HG03442 (cell line): ENCODE data around the gene PRDM2.
A peak's percentile ranks its signal among the peaks of the same experiment; 100 is the strongest.

Experiments used
- ATAC-seq: cut with Tn5 transposase; IDR thresholded peaks from one replicate; pipeline ENCODE4 v1.9.1; 2021; ENCODE audit warnings: mild to moderate bottlenecking, moderate library complexity; ENCODE audit not compliant: unreplicated experiment

The PRDM2 gene

GRCh38 chr1:13733711-13734110 is 33.7 kb downstream of the PRDM2 start:
- ATAC-seq, result no peak

GRCh38 chr1:13735168-13735930 is 35.4 kb downstream of the PRDM2 start:
- no peak for ATAC-seq

GRCh38 chr1:13737398-13737797 is 37.4 kb downstream of the PRDM2 start:
- no peak for ATAC-seq

GRCh38 chr1:13746342-13746741 is 46.4 kb downstream of the PRDM2 start:
- ATAC-seq, result no peak

- peak; percentile 67 for ATAC-seq
These were observed 48.9 kb downstream of the PRDM2 start for GRCh38 chr1:13748610-13749505.

GRCh38 chr1:13749543-13750341 is 49.8 kb downstream of the PRDM2 start:
- ATAC-seq, result peak; percentile 21

GRCh38 chr1:13751458-13751871 is 51.5 kb downstream of the PRDM2 start:
- peak; percentile 32 for ATAC-seq

GRCh38 chr1:13751985-13752384 is 52.0 kb downstream of the PRDM2 start:
- no peak for ATAC-seq

- ATAC-seq, result no peak
These were observed 52.9 kb downstream of the PRDM2 start for GRCh38 chr1:13752852-13753251.

GRCh38 chr1:13753636-13754402 is 53.8 kb downstream of the PRDM2 start:
- ATAC-seq, result peak; percentile 36

- no peak for ATAC-seq
These were observed 54.6 kb downstream of the PRDM2 start for GRCh38 chr1:13754510-13755103.

GRCh38 chr1:13756557-13757315 is 56.7 kb downstream of the PRDM2 start:
- no peak for ATAC-seq

GRCh38 chr1:13757693-13758092 is 57.7 kb downstream of the PRDM2 start:
- ATAC-seq, result no peak

- ATAC-seq, result no peak
These were observed 59.1 kb downstream of the PRDM2 start for GRCh38 chr1:13759072-13759471.

- no peak for ATAC-seq
These were observed 60.4 kb downstream of the PRDM2 start for GRCh38 chr1:13760340-13760739.

- no peak for ATAC-seq
These were observed 60.9 kb downstream of the PRDM2 start for GRCh38 chr1:13760921-13761320.

- ATAC-seq, result no peak
These were observed 61.9 kb downstream of the PRDM2 start for GRCh38 chr1:13761883-13762282.

GRCh38 chr1:13762642-13763041 is 62.7 kb downstream of the PRDM2 start:
- ATAC-seq, result no peak

GRCh38 chr1:13763222-13763621 is 63.2 kb downstream of the PRDM2 start:
- ATAC-seq, result no peak
